A549 (cell line): ENCODE results near the gene CDK5RAP2. TPM values are rescaled to one million over a fixed set of nuclear protein-coding genes. Genes with fewer than 3 reads are reported as not detected.

ENCODE experiments used
- ATAC-seq, 2 experiments: fragments of 200-7000 bp in 1 of 2; fragments of >200 bp in 1 of 2; cut with Nextera tagmentation in 1 of 2; cut with Tn5 transposase in 1 of 2; 3 replicates each; pipeline versions ENCODE4 v1.8.0 to v1.9.1; 2018 to 2020; ENCODE audit warnings: mild to moderate bottlenecking in 1 of 2, moderate library complexity in 1 of 2
- CTCF ChIA-PET: fragments of 300-600 bp; sonication (Branson Sonifier 250); formaldehyde crosslinking; extraction: SDS; loops from one replicate; lab custom pipeline; 2021; ENCODE audit warnings: antibody characterized with exemption, inconsistent platforms; lab: Yijun Ruan, JAX
- POLR2A ChIA-PET: fragments of 350-600 bp; formaldehyde crosslinking; extraction: SDS; loops from one replicate; lab custom pipeline; 2021; ENCODE audit warnings: antibody characterized with exemption, inconsistent platforms; lab: Yijun Ruan, JAX
- DNase-seq, 2 experiments: peaks; one replicate each; pipeline versions ENCODE4 v3.0.0 to v3.0.0-alpha.2; 2011 to 2016; ENCODE audit warnings: low read depth in 1 of 2, low spot score in 1 of 2
- FAIRE-seq: peaks from 2 replicates; lab custom pipeline; 2011; peaks lifted over from hg19 to GRCh38; lab: Jason Lieb, UNC
- H3K27ac ChIP-seq, 2 experiments: fragments of >200 bp; sonication (Bioruptor Twin); formaldehyde crosslinking; 3 replicates each; pipeline ENCODE4 v1.5.1; 2016 to 2017
- H3K4me1 ChIP-seq: fragments of >200 bp; sonication (Bioruptor Twin); formaldehyde crosslinking; 3 replicates; pipeline ENCODE4 v1.6.1; 2016
- H3K4me2 ChIP-seq: fragments of >200 bp; sonication (Bioruptor Twin); formaldehyde crosslinking; 3 replicates; pipeline ENCODE4 v1.6.1; 2016
- H3K4me3 ChIP-seq: fragments of >200 bp; sonication (Bioruptor Twin); formaldehyde crosslinking; 3 replicates; pipeline ENCODE4 v1.5.1; 2016
- H3K9me3 ChIP-seq: fragments of >200 bp; sonication (Bioruptor Twin); formaldehyde crosslinking; 3 replicates; pipeline ENCODE4 v1.6.1; 2016
- CBX8 ChIP-seq: fragments of 200-600 bp; sonication (generic); IDR thresholded peaks from 2 replicates; pipeline ENCODE4 v1.6.1; 2016
- CEBPB ChIP-seq, 2 experiments: fragments of >200 bp in 1 of 2; sonication (Bioruptor Twin) in 1 of 2; formaldehyde crosslinking in 1 of 2; IDR thresholded peaks; 2 replicates each; pipeline ENCODE4 v1.6.1; 2012 to 2016
- CHD2 ChIP-seq: fragments of 150-350 bp; IDR thresholded peaks from 2 replicates; pipeline ENCODE4 v1.6.1; 2014; ENCODE audit warnings: low read length; ENCODE audit not compliant: partially characterized antibody
- CHD4 ChIP-seq: fragments of 200-600 bp; sonication (generic); IDR thresholded peaks from 2 replicates; pipeline ENCODE4 v1.6.1; 2016; ENCODE audit warnings: antibody characterized with exemption, mild to moderate bottlenecking, borderline replicate concordance
- HES2 ChIP-seq: fragments of >200 bp; sonication (Bioruptor Twin); formaldehyde crosslinking; IDR thresholded peaks from 2 replicates; pipeline ENCODE4 v1.6.1; 2016
- HOXA7 ChIP-seq: fragments of 250-450 bp; sonication (Bioruptor Pico); IDR thresholded peaks from 2 replicates; pipeline ENCODE4 v1.5.0; 2020; ENCODE audit warnings: mild to moderate bottlenecking, moderate library complexity
- HOXB13 ChIP-seq: fragments of 250-450 bp; sonication (Bioruptor Pico); IDR thresholded peaks from 2 replicates; pipeline ENCODE4 v1.5.0; 2020; ENCODE audit warnings: low read depth, mild to moderate bottlenecking, moderate library complexity
- KDM1A ChIP-seq: fragments of 200-600 bp; sonication (generic); IDR thresholded peaks from 2 replicates; pipeline ENCODE4 v1.6.1; 2016; ENCODE audit warnings: low read depth, mild to moderate bottlenecking
- NFE2L2 ChIP-seq: fragments of 150-350 bp; conservative IDR thresholded peaks from 2 replicates; pipeline ENCODE4 v1.6.1; 2014; ENCODE audit warnings: low read length
- NR3C1 ChIP-seq: fragments of >200 bp; sonication (Bioruptor Twin); formaldehyde crosslinking; IDR thresholded peaks from 3 replicates; pipeline ENCODE4 v1.6.1; 2017
- PBX3 ChIP-seq: IDR thresholded peaks from 2 replicates; pipeline ENCODE4 v1.6.1; 2012
- POLR2AphosphoS2 ChIP-seq: conservative IDR thresholded peaks from 2 replicates; pipeline ENCODE4 v1.6.1; 2012; ENCODE audit warnings: low read length, improper control_type of control experiment, inconsistent platforms
- RARB ChIP-seq: fragments of 250-450 bp; sonication (Bioruptor Pico); IDR thresholded peaks from 2 replicates; pipeline ENCODE4 v1.8.0; 2021; ENCODE audit warnings: mild to moderate bottlenecking, moderate library complexity
- RCOR1 ChIP-seq: fragments of 150-350 bp; IDR thresholded peaks from 2 replicates; pipeline ENCODE4 v1.6.1; 2014; ENCODE audit warnings: antibody characterized with exemption, low read length, low read depth
- RNF2 ChIP-seq: fragments of 200-600 bp; sonication (generic); IDR thresholded peaks from 2 replicates; pipeline ENCODE4 v1.6.1; 2016; ENCODE audit warnings: low read depth, mild to moderate bottlenecking, antibody characterized with exemption, moderate library complexity, borderline replicate concordance
- SMC3 ChIP-seq: fragments of >200 bp; sonication (Bioruptor Twin); formaldehyde crosslinking; IDR thresholded peaks from 3 replicates; pipeline ENCODE4 v1.6.1; 2018; ENCODE audit warnings: inconsistent platforms
- TP53 ChIP-seq: fragments of 250-450 bp; sonication (Bioruptor Pico); IDR thresholded peaks from 2 replicates; pipeline ENCODE4 v1.5.0; 2021; ENCODE audit warnings: mild to moderate bottlenecking, moderate library complexity
- ZFP36 ChIP-seq: fragments of 450-650 bp; IDR thresholded peaks from 2 replicates; pipeline ENCODE4 v1.6.1; 2014; ENCODE audit warnings: borderline replicate concordance; ENCODE audit not compliant: partially characterized antibody
- WGBS: methylation state at CpG from one replicate; pipeline ENCODE4 v1.1.6; 2017; ENCODE audit errors: missing lambda C conversion rate; 5-methylcytosine and 5-hydroxymethylcytosine counted together
- polyA plus RNA-seq, 4 experiments: library from polyadenylated mRNA; depleted of rRNA in 3 of 4; stranded (reverse); fragments of >200 nt; fragmentation: RNase III in 1 of 4; extraction: RNeasy Plus Mini Kit Qiagen cat#74134 plus additional on column Dnase treatment in 1 of 4; gene quantifications; 2 replicates in 3 of 4; 3 replicates in 1 of 4; pipeline ENCODE4 v1.2.3, GENCODE V29; 2011 to 2017
- TF ChIP-seq, protein P1 (sequence below): IDR thresholded peaks from 2 replicates; pipeline ENCODE4 v1.6.1; 2012; ENCODE audit warnings: low read depth, borderline replicate concordance
- TF ChIP-seq, protein P2 (sequence below): fragments of >200 bp; sonication (Bioruptor Twin); formaldehyde crosslinking; IDR thresholded peaks from 3 replicates; pipeline ENCODE4 v1.6.1; 2016
- TF ChIP-seq, protein P3 (sequence below): fragments of 450-650 bp; IDR thresholded peaks from 2 replicates; pipeline ENCODE4 v1.6.1; 2014; ENCODE audit warnings: antibody characterized with exemption
- TF ChIP-seq, protein P4 (sequence below): fragments of 250-450 bp; sonication (Bioruptor Pico); IDR thresholded peaks from 2 replicates; pipeline ENCODE4 v1.5.0; 2020; ENCODE audit warnings: low read depth, mild to moderate bottlenecking, moderate library complexity
- TF ChIP-seq, protein P5 (sequence below): fragments of 250-450 bp; sonication (Bioruptor Pico); IDR thresholded peaks from 2 replicates; pipeline ENCODE4 v1.5.0; 2021; ENCODE audit warnings: mild to moderate bottlenecking, moderate library complexity, borderline replicate concordance

CDK5RAP2 gene
- polyA plus RNA-seq, 2 of the 4 experiments (the other 2 are of a cell fraction), result 29.1 to 44.6 TPM

DNA sequence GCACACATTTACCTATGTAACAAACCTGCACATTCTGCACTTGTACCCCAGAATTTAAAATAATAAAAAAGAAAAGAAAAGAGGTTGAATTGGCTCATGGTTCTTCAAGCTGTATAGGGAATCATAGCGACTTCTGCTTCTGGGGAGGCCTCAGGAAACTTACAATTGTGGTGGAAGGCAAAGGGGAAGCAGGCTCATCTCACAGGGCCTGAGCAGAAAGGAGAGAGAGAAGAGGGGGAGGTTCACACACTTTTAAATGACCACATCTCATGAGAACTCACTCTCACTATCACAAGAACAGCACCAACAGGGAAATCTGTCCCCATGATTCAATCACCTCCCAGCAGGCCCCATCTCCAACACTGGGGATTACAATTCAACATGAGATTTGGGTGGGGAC is 214.6 kb downstream of the CDK5RAP2 start:
- 41% methylated on average over 1 of the region's 1 CpG for WGBS
- ATAC-seq, result no peak
- Histone ChIP-seq H3K9me3 (no peaks in the 10 kb centered on the region), H3K4me3 (no peak overlapping the region), H3K27ac (peak overlapping the region in 1 of 2 experiments; percentile 75; a peak in 2 of 6 replicates), H3K4me1 (peaks cover 13% of the 10 kb centered on the region; the same call in 2 of the 3 replicates), H3K4me2 (no peak overlapping the region)
- ChIA-PET POLR2A (no interaction called here), CTCF (no interaction called here)
- TF ChIP-seq NFE2L2, result no peak
- TF ChIP-seq ZFP36, result no peak
- no peak for TF ChIP-seq RARB (CRISPR knock-in tag)
- TF ChIP-seq, protein P1, sequence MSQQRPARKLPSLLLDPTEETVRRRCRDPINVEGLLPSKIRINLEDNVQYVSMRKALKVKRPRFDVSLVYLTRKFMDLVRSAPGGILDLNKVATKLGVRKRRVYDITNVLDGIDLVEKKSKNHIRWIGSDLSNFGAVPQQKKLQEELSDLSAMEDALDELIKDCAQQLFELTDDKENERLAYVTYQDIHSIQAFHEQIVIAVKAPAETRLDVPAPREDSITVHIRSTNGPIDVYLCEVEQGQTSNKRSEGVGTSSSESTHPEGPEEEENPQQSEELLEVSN, result no peak
- no peak for TF ChIP-seq KDM1A
- TF ChIP-seq, protein P2, sequence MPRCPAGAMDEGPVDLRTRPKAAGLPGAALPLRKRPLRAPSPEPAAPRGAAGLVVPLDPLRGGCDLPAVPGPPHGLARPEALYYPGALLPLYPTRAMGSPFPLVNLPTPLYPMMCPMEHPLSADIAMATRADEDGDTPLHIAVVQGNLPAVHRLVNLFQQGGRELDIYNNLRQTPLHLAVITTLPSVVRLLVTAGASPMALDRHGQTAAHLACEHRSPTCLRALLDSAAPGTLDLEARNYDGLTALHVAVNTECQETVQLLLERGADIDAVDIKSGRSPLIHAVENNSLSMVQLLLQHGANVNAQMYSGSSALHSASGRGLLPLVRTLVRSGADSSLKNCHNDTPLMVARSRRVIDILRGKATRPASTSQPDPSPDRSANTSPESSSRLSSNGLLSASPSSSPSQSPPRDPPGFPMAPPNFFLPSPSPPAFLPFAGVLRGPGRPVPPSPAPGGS, result no peak
- TF ChIP-seq, protein P3, sequence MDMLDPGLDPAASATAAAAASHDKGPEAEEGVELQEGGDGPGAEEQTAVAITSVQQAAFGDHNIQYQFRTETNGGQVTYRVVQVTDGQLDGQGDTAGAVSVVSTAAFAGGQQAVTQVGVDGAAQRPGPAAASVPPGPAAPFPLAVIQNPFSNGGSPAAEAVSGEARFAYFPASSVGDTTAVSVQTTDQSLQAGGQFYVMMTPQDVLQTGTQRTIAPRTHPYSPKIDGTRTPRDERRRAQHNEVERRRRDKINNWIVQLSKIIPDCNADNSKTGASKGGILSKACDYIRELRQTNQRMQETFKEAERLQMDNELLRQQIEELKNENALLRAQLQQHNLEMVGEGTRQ, result no peak
- no peak for TF ChIP-seq HOXB13 (CRISPR knock-in tag)
- TF ChIP-seq CHD4, result no peak
- DNase-seq, result no peak
- FAIRE-seq, result no peak

GRCh38 chr9:120363697-120364096 is 216.3 kb downstream of the CDK5RAP2 start:
- 81% methylated on average over 2 of the region's 2 CpGs for WGBS
- no peak overlapping the region for H3K4me2 ChIP-seq
- H3K9me3 ChIP-seq, result no peaks in the 10 kb centered on the region
- POLR2A ChIA-PET, result no interaction called here
- H3K4me1 ChIP-seq, result peaks cover 13% of the 10 kb centered on the region; the same call in 2 of the 3 replicates
- CTCF ChIA-PET, result interaction anchor here (0.8 to 1.7 kb wide), 4 partner anchors 10 to 807 kb away, joined by 3 to 8 read pairs (median 4); no protein-coding TSS in a partner anchor
- ATAC-seq, result no peak
- TF ChIP-seq SMC3 (no peak), RNF2 (no peak), CBX8 (no peak), HOXB13 (CRISPR knock-in tag) (no peak), CEBPB (IDR thresholded peaks at IDR 0.05) (no peak), CHD2 (no peak), NR3C1 (no peak), RCOR1 (no peak), PBX3 (no peak), POLR2AphosphoS2 (no peak), TP53 (CRISPR knock-in tag) (no peak), HOXA7 (no peak), HES2 (no peak)
- TF ChIP-seq, protein P4, sequence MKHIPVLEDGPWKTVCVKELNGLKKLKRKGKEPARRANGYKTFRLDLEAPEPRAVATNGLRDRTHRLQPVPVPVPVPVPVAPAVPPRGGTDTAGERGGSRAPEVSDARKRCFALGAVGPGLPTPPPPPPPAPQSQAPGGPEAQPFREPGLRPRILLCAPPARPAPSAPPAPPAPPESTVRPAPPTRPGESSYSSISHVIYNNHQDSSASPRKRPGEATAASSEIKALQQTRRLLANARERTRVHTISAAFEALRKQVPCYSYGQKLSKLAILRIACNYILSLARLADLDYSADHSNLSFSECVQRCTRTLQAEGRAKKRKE (CRISPR knock-in tag), result no peak
- TF ChIP-seq, protein P1, result no peak
- TF ChIP-seq, protein P5, sequence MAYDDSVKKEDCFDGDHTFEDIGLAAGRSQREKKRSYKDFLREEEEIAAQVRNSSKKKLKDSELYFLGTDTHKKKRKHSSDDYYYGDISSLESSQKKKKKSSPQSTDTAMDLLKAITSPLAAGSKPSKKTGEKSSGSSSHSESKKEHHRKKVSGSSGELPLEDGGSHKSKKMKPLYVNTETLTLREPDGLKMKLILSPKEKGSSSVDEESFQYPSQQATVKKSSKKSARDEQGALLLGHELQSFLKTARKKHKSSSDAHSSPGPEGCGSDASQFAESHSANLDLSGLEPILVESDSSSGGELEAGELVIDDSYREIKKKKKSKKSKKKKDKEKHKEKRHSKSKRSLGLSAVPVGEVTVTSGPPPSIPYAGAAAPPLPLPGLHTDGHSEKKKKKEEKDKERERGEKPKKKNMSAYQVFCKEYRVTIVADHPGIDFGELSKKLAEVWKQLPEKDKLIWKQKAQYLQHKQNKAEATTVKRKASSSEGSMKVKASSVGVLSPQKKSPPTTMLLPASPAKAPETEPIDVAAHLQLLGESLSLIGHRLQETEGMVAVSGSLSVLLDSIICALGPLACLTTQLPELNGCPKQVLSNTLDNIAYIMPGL (CRISPR knock-in tag), result no peak
- H3K4me3 ChIP-seq, result no peak overlapping the region
- no peak overlapping the region; a peak in 1 of 6 replicates for H3K27ac ChIP-seq
- DNase-seq, result no peak
- no peak for FAIRE-seq
